Mononuclear cell (primary cell): ENCODE measurements around the gene CACNG3. TPM values are rescaled to one million over a fixed set of nuclear protein-coding genes. Genes with fewer than 3 reads are reported as not detected.
"Not testable (repeated sequence)": the region's sequence is repeated elsewhere in the genome, so short reads cannot be mapped to it uniquely, and the experiment has no call there.

Experiments
- H3K27me3 ChIP-seq: 2 replicates; pipeline ENCODE4 v1.6.0; 2011; ENCODE audit warnings: low read length, control low read depth; ENCODE audit not compliant: insufficient read depth
- H3K4me1 ChIP-seq: 2 replicates; pipeline ENCODE4 v1.5.1; 2011; ENCODE audit warnings: mild to moderate bottlenecking, low read length, control low read depth; ENCODE audit not compliant: insufficient read depth
- H3K4me3 ChIP-seq: 2 replicates; pipeline ENCODE4 v1.5.1; 2011; ENCODE audit warnings: mild to moderate bottlenecking, low read length, moderate library complexity
- H3K9me3 ChIP-seq: 2 replicates; pipeline ENCODE4 v1.5.1; 2011; ENCODE audit warnings: low read depth, mild to moderate bottlenecking, control low read depth, low read length
- total RNA-seq: library from RNA; depleted of rRNA; stranded (reverse); fragments of >200 nt; gene quantifications from one replicate; pipeline ENCODE4 v1.2.3, GENCODE V29; 2012

CACNG3 gene
- total RNA-seq, 1 donor, result under 0.01 TPM

DNA sequence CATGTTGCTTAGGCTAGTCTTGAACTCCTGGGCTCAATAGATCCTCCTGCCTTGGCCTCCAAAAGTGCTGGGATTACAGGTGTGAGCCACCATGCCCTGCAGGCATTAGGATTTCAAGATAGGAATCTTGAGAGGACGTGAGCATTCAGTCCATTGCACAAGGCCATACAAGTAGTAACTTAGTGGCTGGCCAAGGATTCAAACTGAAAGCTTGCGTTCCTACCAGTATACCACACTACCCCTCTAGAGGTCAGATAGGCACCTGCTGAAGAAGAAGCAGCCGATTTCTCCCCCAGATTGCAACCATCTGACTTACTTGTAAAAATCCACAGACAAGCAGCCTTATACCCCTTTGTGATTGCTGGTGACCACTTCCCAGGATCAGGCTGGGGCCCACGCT is 80.9 kb downstream of the CACNG3 start:
- no peaks in the 10 kb centered on the region for H3K27me3 ChIP-seq
- no peak overlapping the region for H3K4me3 ChIP-seq
- no peaks in the 10 kb centered on the region for H3K9me3 ChIP-seq
- H3K4me1 ChIP-seq, result no peaks in the 10 kb centered on the region

DNA sequence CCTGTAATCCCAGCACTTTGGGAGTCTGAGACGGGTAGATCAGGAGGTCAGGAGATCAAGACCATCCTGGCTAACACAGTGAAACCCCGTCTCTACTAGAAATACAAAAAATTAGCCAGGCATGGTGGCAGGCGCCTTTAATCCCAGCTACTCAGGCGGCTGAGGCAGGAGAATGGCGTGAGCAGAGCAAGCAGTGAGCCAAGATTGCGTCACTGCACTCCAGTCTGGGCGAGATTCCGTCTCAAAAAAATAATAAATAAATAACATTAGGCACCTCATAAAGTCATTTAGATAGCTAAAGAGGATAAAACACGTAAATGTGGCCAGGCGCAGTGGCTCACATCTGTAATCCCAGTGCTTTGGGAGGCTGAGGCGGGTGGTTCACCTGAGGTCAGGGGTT is 87.7 kb downstream of the CACNG3 start:
- not testable (repeated sequence) for H3K4me1 ChIP-seq, H3K27me3 ChIP-seq, H3K4me3 ChIP-seq, H3K9me3 ChIP-seq

DNA sequence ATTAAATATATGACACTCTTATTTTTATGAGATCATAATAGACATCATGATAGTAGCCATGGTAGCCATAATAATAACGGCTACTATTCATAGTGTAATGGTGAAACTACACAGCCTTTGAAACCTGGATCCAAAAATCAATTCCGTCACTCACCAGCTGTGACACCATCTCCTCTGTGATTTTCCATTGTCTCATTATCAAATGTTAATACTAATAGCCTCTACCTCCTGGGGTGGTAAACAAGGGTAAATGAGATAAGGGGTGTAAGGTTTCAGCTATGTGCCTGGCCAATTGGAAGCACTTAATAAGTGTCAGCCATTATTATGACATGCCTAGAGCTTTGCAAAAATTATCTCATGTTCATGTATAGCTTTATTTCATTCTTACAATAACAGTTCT is 88.6 kb downstream of the CACNG3 start:
- no peaks in the 10 kb centered on the region for H3K4me1 ChIP-seq
- H3K27me3 ChIP-seq, result no peaks in the 10 kb centered on the region
- H3K4me3 ChIP-seq, result no peak overlapping the region
- H3K9me3 ChIP-seq, result no peaks in the 10 kb centered on the region

DNA sequence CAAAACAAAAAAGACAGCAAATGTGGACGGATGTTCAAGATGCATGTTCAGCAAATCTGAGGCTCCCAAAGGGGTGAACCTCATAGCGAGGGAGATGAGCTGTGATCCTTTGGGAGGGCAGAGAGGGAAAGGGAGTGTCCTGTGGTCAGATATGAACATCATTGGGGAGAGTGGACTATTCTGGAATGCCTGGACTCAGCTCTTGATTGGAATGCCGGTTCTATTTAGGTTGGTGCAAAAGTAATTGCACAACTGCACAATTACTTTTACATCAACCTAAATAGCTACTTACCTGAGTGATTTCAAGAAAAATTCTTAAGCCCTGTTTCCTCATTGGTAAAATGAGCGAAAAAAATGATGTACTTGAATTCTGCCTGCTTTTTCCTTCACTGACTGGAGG is 89.6 kb downstream of the CACNG3 start:
- H3K4me3 ChIP-seq, result no peak overlapping the region
- H3K9me3 ChIP-seq, result no peaks in the 10 kb centered on the region
- H3K27me3 ChIP-seq, result no peaks in the 10 kb centered on the region
- H3K4me1 ChIP-seq, result no peaks in the 10 kb centered on the region

DNA sequence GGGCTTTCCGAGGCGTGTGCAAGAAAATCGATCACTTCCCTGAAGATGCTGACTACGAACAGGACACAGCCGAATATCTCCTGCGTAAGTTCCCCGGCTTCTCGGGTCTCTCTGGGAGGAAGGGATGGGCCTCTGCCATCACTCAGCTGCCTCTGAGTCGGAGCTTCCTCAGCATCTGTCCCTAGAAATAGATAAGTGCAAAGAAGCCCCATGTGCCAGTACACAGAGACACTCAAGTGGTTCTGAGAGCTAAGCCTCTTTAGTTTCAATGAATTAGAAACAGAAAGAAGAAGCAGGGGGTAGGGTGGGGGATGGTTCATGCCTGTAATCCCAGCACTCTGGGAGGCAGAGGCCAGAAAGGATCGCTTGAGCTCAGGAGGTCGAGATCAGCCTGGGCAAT is 90.6 kb downstream of the CACNG3 start:
- H3K27me3 ChIP-seq, result no peaks in the 10 kb centered on the region
- H3K4me1 ChIP-seq, result no peaks in the 10 kb centered on the region
- H3K4me3 ChIP-seq, result no peak overlapping the region
- H3K9me3 ChIP-seq, result no peaks in the 10 kb centered on the region

DNA sequence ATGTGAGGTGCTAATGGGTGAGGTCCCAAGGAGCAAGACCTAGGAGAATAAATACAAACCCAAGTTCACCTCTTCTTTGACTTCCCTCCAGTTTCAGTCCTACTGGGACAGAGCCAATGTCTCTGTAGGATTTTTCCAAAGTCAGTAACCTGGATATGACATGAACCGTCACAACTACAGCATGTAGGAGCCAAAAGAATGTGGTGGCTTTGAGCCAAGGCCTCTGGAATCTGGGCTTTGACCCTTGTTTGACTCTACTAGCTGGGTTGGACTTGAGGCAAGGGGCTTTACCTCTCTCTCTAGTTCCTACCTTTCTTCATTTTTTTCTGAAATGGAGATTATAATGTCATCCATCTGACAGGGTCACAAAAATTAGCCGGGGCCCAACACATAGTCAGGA is 91.4 kb downstream of the CACNG3 start:
- Histone ChIP-seq H3K4me3 (no peak overlapping the region), H3K9me3 (no peaks in the 10 kb centered on the region), H3K27me3 (no peaks in the 10 kb centered on the region), H3K4me1 (no peaks in the 10 kb centered on the region)

DNA sequence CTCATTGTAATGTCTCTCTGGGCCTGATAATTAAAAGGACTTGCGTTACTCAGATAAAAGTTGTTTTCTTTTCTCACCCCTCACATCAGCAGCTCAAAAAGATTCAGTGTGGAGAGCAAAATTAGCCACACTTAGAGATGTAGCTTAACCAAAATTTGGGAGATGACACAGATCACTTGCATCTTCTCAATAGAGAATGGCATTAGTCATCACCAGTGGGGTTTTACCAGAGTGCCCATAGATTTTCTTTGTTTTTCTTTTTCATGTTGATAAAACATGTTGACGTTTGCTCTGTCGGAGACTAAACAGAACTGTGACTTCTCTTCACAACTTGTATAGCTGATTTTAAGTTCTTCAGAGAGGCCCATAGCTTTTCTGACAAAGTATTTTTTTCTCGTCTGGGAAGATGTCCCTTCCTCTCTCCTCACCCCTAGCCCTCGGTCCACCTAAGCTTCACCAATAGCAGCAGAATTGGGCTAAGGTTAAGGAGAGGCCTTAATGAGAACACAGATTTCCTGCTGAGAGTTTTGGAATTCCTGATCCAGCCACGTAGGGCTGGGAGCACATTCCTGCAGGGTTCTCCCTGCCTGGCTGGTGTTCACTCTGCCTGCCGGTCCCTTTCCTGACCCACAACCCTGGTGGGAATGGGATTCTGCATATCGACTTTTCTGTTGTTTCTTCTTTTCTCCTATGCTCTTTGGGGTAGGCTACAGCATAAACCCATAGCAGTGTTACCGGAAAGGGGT is 92.6 kb downstream of the CACNG3 start:
- H3K4me1 ChIP-seq, result no peaks in the 10 kb centered on the region
- H3K9me3 ChIP-seq, result no peaks in the 10 kb centered on the region
- no peak overlapping the region for H3K4me3 ChIP-seq
- H3K27me3 ChIP-seq, result no peaks in the 10 kb centered on the region

DNA sequence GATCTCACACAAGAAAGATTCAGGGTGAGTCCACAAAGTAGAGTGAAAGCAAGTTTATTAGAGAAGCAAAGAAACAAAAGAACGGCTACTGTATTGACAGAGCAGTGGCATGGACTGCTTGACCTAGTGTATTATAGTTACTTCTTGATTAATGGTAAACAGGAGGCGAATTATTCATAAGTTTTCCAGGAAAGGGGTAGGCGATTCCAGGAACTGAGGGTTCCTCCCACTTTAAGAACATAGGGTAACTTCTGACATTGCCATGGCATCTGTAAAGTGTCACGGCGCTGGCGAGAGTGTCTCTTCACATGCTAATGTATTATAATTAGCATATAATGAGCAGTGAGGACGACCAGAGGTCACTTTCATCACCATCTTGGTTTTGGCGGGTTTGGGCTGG is 93.2 kb downstream of the CACNG3 start:
- no peak overlapping the region for H3K4me3 ChIP-seq
- no peaks in the 10 kb centered on the region for H3K9me3 ChIP-seq
- no peaks in the 10 kb centered on the region for H3K4me1 ChIP-seq
- no peaks in the 10 kb centered on the region for H3K27me3 ChIP-seq

DNA sequence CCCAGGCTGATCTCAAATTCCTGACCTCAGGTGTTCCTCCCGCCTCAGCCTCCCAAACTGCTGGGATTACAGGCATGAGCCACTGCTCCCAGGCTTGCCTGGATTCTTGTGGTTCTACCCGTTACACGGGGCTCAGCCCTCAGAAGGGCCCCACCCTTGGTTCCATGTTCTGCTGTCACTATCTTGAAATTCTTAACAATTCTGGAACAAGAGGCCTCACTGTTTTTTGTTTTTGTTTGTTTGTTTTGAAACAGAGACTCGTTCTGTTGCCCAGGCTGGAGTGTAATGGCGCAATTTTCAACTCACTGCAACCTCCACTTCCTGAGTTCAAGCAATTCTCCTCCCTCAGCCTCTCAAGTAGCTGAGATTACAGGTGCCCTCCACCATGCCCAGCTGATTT is 96.6 kb downstream of the CACNG3 start:
- Histone ChIP-seq H3K27me3 (no peaks in the 10 kb centered on the region), H3K9me3 (no peaks in the 10 kb centered on the region), H3K4me3 (no peak overlapping the region), H3K4me1 (no peaks in the 10 kb centered on the region)

DNA sequence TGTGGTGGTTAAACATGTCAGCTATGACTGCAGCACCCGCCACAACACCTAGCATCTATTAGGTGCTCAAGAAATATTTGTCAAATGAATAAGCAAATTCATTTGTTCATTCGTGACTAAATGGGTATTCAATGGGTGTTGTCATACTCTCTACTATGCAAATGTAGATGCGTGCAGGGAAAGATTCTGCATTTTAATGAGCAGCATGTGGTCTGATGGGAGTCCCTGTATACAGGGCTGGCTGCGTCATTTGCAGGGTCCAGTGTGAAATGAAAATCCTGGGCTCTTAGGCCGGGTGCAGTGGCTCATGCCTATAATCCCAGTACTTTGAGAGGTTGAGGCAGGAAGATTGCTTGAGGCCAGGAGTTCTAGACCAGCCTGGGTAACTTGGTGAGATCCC is 97.5 kb downstream of the CACNG3 start:
- no peaks in the 10 kb centered on the region for H3K4me1 ChIP-seq
- H3K9me3 ChIP-seq, result no peaks in the 10 kb centered on the region
- H3K27me3 ChIP-seq, result no peaks in the 10 kb centered on the region
- H3K4me3 ChIP-seq, result no peak overlapping the region

DNA sequence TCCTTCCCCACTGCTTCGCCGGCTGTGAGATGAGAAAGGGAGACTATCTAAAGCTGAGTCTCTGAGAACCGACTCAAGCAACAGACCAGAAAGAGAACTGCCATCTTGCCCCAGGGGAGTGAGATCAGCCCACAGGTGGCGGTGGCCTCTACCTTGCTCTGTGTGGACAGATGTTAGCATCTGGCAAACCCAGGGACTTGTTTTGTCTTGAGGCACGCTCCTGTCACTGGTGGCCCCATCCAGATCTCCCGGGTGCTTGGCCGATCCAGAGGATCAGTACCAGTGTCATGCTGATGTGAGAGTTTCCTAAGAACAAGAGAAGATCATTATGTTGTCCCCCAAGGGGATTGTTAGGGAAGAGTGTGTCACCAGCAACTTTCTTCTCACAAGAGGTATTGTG is 101.4 kb downstream of the CACNG3 start:
- H3K9me3 ChIP-seq, result no peaks in the 10 kb centered on the region
- H3K4me1 ChIP-seq, result no peaks in the 10 kb centered on the region
- H3K4me3 ChIP-seq, result no peak overlapping the region
- H3K27me3 ChIP-seq, result no peaks in the 10 kb centered on the region

DNA sequence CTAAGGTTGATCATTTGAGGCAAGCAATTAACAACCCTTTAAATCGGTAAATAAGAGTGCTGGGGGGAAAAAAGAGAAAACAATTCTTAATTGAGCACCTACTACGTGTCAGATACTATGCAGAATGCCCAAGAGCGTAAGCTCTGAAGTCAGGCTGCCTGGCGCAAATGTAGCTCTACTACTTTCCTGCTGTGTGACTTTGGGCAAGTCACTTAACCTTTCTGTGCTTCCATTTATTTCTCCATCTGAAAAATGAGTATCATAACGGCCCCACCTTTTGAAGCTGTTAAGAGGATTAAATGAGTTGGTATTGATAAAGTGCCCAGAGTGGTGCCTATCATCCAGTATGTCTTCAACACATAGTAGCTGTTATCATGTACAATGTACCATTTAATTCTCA is 102.0 kb downstream of the CACNG3 start:
- Histone ChIP-seq H3K9me3 (no peaks in the 10 kb centered on the region), H3K4me3 (no peak overlapping the region), H3K27me3 (no peaks in the 10 kb centered on the region), H3K4me1 (no peaks in the 10 kb centered on the region)

DNA sequence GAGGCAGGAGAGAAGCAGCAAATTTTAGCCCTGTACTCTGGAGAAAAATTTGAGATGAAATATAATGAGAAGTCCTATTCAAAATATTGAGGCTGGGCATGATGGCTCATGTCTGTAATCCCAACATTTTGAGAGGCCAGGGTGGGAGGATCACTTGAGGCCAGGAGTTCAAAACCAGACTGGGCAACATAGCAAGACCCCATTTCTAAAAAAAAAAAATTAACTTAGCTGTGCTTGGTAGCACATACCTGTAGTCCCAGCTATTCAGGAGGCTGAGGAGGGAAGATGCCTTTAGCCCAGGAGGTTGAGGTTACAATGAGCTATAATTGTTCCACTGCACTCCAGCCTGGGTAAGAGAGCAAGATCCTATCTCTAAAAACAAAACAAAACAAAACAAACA is 103.4 kb downstream of the CACNG3 start:
- H3K9me3 ChIP-seq, result no peaks in the 10 kb centered on the region
- H3K4me1 ChIP-seq, result no peaks in the 10 kb centered on the region
- H3K27me3 ChIP-seq, result no peaks in the 10 kb centered on the region
- H3K4me3 ChIP-seq, result no peak overlapping the region

DNA sequence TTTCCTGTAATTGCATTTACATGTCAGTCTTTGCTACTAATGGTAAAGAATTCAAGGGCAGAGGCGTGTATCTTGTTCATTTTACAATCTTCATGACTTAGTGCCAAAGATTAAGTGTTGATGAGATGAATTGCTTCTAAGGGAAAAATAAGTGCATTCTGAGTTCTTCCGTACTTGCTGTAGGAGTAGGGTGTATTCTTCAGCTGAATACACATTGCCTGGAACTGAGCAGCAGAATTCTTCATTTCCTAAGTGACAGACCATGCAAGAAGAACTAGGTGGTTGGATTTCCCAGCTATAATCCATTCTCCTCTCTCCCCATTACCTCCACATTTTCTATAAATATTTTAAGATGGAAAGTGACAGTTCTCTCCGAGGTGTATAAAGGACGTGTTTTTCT is 104.8 kb downstream of the CACNG3 start:
- Histone ChIP-seq H3K4me1 (no peaks in the 10 kb centered on the region), H3K4me3 (no peak overlapping the region), H3K27me3 (no peaks in the 10 kb centered on the region), H3K9me3 (no peaks in the 10 kb centered on the region)

DNA sequence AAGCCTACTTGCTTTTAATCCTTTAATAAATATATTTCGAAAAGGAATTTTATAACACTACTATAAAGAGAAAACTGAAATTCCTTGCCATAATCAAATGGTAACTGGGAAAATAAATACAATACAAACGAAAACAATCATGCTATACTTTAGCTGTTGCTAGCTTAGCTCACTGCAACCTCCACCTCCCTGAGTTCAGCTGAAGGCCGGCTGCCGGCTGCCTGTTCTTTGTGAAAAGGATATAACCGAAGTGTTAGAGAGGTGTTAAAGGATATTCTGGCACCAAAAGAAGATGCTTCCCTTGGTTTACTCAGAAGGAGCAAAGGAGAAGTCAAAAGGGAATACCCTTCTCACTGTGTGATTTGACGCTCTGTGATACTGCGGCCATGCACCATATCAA is 108.5 kb downstream of the CACNG3 start:
- H3K4me1 ChIP-seq, result no peaks in the 10 kb centered on the region
- no peaks in the 10 kb centered on the region for H3K9me3 ChIP-seq
- no peak overlapping the region for H3K4me3 ChIP-seq
- H3K27me3 ChIP-seq, result no peaks in the 10 kb centered on the region

DNA sequence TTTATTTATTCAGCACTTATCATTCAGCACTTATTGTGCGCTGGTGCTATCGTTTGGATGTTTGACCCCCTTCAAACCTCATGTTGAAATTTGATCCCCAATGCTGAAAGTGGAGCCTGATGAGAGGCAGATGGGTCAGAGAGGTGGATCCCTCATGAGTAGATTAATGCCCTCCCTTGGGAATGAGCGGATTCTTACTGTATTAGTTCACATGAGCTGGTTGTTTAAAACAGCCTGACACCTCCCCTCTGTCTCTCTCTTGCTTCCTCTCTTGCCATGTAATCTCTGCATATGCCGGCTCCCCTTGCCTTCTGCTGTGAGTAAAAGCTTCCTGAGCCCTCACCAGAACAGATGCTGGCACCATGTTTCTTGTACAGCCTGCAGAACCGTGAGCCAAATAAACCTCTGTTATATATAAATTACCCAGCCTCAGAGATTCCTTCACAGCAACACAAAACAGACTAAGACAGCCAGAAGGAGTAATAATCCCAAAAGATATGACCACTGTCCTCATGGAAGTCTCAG is 111.1 kb downstream of the CACNG3 start:
- H3K4me1 ChIP-seq, result no peaks in the 10 kb centered on the region
- no peaks in the 10 kb centered on the region for H3K27me3 ChIP-seq
- H3K9me3 ChIP-seq, result no peaks in the 10 kb centered on the region
- H3K4me3 ChIP-seq, result no peak overlapping the region
